GM20000 (cell line): Measurements from ENCODE around the gene CLK1.
A peak's percentile ranks its signal among the peaks of the same experiment; 100 is the strongest.
"Not testable (repeated sequence)": the region's sequence is repeated elsewhere in the genome, so short reads cannot be mapped to it uniquely, and the experiment has no call there.

Experiments used
- DNase-seq: peaks from one replicate; pipeline ENCODE4 v3.0.0; 2012; ENCODE audit warnings: low spot score
- CTCF ChIP-seq: IDR thresholded peaks from 2 replicates; pipeline ENCODE4 v1.5.1; 2012; ENCODE audit warnings: mild to moderate bottlenecking, control low read depth; ENCODE audit errors: extremely low read depth, missing control alignments

CLK1 gene

GRCh38 chr2:200888704-200889625 lies 24.5 kb upstream of the CLK1 start, which contains the start of the genes NIF3L1 and PPIL3:
TSS of gene NIF3L1 (plus strand) at chr2:200889371. CDS start at chr2:200891944, 2,573 bp downstream.
TSS of gene PPIL3 (minus strand) at chr2:200889077. CDS start at chr2:200887615, 1,462 bp downstream.
- peak; percentile 87 for DNase-seq
- TF ChIP-seq CTCF: no peak

GRCh38 chr2:200881715-200882249 lies 17.3 kb upstream of the CLK1 start:
- not testable (repeated sequence) for DNase-seq

GRCh38 chr2:200878289-200878880 lies 13.9 kb upstream of the CLK1 start:
- no peak for TF ChIP-seq CTCF
- DNase-seq: no peak

GRCh38 chr2:200877443-200877842 lies 13.0 kb upstream of the CLK1 start:
- DNase-seq: no peak
- TF ChIP-seq CTCF: no peak

- no peak for TF ChIP-seq CTCF
- DNase-seq: no peak
Measured at GRCh38 chr2:200873560-200873959, 9.1 kb upstream of the CLK1 start.

GRCh38 chr2:200871151-200871550 lies 6.7 kb upstream of the CLK1 start:
- no peak for DNase-seq
- no peak for TF ChIP-seq CTCF

GRCh38 chr2:200869014-200869413 lies 4.6 kb upstream of the CLK1 start:
- no peak for TF ChIP-seq CTCF
- no peak for DNase-seq
